Activated CD8-positive, alpha-beta memory T cell treated with anti-CD3 and anti-CD28 coated beads for 4 hours (primary cell): ENCODE data around the gene SPRN.
"Not testable (repeated sequence)": the region's sequence is repeated elsewhere in the genome, so short reads cannot be mapped to it uniquely, and the experiment has no call there.

Experiments
- DNase-seq, 2 donors: peaks; one replicate each; pipeline ENCODE4 v3.0.0-alpha.2; 2020; ENCODE audit warnings: low read depth in 2 of 2

SPRN gene

DNA sequence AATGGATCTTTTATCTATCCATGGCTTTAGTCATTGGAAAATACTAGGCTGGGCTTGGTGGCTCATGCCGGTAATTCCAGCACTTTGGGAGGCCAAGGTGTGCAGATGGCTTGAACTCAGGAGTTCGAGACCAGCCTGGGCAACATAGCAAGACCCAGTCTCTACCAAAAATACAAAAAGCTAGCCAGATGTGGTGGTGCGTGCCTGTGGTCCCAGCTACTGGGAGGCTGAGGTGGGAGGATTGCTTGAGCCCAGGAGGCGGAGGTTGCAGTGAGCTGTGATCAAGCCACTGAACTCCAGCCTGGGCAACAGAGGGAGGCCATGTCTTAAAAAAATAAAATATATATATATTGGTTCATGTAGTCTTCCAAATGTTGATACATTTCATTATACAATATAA is 37.5 kb downstream of the SPRN start:
- DNase-seq, result not testable (repeated sequence)

DNA sequence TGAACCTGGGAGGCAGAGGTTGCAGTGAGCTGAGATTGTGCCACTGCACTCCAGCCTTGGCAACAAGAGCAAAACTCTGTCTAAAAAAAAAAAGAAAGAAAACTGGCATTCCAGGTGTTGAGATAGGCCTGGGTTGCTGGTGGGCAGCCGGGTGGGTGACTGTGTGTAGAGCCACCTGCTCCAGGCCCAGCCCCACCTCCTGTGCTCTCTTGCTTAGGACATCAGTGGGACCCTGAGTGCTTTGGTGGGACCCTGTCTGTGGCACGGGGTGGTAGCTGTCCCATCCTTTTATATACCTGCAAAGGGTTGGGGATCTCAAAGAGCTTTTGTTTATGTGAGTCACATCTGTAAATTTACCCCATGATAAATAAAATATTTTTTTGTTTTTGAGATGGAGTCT is 39.2 kb downstream of the SPRN start:
- DNase-seq, result no peak

DNA sequence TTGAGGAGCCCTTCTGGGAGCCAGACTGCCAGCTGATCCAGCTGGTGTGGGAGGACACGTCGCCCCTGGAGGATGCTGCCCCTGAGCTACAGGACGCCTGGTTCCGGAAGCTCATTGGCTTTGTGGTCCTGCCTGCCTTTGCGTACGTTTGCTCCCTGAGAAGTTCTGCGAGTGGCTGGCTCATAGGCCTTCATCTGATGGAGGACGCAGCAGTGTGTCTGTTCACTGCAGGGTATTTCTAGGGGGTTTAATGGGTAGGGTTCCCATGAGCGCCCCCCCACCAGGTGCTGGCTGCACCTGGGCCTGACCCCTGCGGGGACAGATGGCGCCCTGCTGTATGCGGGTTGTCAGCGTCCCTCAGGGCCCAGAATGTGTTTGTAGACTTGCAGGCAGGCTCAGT is 40.4 kb downstream of the SPRN start:
- DNase-seq, result no peak

DNA sequence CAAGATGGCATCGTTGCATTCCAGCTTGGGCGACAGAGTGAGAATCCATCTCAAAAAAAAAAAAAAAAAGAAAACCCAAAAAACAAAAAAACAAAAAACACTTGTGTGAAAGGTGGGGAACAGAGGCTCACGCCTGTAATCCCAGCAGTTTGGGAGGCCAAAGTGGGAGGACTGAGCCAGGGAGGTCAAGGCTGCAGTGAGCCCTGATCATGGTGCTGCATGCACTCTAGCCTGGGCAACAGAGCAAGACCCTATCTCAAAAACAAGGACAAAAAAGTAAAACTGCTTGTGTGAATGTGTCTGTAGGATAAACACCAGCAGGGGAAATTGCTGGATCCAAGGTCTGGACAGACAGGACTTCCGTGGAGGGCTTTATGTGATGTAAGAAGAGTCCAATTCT is 40.9 kb downstream of the SPRN start:
- DNase-seq, result no peak

DNA sequence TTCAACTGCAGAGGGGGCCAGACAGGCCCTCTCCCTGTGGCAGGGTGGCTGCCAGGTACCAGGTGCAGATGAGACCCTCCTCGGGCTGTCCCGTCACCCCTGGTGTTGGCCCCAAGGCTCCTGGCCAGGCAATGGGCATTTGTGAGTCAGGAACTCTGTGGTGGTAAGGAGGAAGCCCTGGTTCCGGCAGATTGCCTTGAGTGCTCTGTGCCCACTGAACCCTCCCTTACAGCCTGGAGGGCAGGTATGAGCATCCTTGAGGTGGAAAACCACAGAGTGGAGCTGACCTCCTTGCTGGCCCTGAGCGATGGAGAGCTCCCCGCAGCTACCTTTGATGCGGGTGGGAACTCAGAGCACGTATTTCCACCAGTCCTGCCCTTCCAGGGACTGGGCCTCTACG is 43.4 kb downstream of the SPRN start:
- DNase-seq, result no peak

GRCh38 chr10:133379801-133380666 is 44.4 kb downstream of the SPRN start:
- DNase-seq, result no peak

DNA sequence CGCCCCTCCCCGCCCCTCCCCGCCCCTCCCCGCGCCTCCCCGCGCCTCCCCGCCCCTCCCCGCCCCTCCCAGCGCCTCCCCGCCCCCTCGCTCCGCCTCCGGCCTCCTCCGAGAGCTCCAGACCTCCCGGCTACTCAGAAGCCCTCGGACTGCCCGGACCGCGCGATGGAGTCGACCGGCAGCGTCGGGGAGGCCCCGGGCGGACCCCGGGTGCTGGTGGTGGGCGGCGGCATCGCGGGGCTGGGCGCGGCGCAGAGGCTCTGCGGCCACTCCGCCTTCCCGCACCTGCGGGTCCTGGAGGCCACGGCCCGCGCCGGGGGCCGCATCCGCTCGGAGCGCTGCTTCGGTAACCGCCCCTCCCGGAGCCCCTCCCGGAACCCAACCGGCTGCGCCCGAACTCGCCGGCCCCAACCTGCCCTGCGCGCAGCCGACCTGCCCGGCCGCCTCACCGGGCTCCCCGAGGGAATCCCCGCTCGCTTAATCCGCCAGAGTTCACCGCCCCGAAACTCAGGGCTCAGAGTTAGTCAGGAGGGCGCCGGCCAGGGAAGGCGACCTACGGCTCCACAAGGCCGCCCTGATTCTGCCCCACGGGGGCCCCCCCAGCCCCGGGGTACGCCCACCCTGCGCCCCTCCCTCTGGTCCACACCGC is 45.1 kb downstream of the SPRN start, which contains the start of gene PAOX:
PAOX (plus strand) TSS at position 111 of the 649 bp plus-strand sequence; CDS start at position 166, 55 bp downstream.
- DNase-seq, result peak in 1 of 2 donors; percentile 27

- DNase-seq, result no peak
Observed at GRCh38 chr10:133378251-133379096, 46.0 kb downstream of the SPRN start.

DNA sequence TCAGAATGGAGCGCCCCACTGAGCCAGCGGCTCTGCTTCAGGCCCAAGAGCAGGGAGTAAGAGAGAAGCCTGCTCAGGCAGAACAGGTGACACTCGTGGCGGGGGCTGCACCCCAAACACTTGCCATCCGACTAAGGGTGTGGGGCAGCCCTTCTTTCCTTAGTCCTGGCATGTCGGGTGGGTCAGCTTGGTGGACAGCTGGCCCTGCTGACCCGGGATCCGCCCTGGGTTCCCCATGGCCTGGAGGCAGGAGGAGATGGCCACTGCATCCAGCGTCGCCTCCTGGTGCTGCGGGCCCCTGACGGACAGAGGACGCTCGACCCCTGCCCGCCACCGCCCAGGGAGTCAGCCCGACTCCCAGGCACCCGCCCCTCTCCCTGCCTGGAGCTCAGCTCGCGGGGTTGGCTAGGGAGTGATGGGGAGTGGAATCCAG is 46.6 kb downstream of the SPRN start:
- DNase-seq, result no peak

- DNase-seq, result no peak
Observed at GRCh38 chr10:133377025-133377817, 47.2 kb downstream of the SPRN start.

DNA sequence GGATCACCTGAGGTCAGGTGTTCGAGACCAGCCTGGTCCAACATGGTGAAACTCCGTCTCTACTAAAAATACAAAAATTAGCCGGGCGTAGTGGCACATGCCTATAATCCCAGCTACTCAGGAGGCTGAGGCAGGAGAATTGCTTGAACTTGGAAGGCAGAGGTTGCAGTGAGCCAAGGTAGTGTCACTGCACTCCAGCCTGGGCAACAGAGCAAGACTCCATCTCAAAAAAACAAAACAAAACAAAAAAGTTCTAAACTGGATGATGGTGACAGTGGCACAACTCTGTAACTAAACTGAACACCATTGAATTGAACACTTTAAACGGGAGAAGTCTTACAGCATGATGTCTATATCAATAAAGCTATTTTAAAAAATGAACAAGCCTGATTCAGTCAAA is 48.2 kb downstream of the SPRN start:
- DNase-seq, result not testable (repeated sequence)

GRCh38 chr10:133375357-133376115 is 48.9 kb downstream of the SPRN start:
- no peak for DNase-seq

- DNase-seq, result peak; percentile 82 to 84
Observed at GRCh38 chr10:133373174-133374090, 51.0 kb downstream of the SPRN start, which contains the start of gene ECHS1. Gene ECHS1 (minus strand): TSS chr10:133373354. CDS start chr10:133373333, 21 bp downstream.

DNA sequence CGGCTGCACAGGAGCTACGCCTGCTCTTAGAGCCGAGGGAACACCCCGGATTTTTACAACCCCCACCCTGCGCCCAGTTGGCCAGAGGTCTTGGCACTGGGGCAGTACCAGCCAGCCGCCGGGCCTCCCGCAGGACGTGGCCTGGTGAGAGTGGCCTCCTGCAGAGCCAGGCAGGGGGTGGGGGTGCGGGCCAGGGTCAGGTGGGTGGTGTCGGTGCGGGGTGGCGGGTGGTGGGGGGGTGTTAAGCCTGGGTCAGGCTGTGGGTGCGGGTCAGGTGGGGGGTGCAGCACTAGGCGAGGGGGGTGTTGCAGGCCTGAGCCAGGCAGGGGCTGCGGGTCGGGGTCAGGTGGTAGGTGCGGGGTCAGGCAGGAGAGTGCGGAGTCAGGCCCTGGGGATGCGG is 51.9 kb downstream of the SPRN start:
- DNase-seq, result no peak
